Esophagus squamous epithelium (tissue), 5 donors: ENCODE measurements around the gene RAP1A. TPM values are rescaled to one million over a fixed set of nuclear protein-coding genes. Genes with fewer than 3 reads are reported as not detected.
A peak's percentile ranks its signal among the peaks of the same experiment; 100 is the strongest.

ENCODE experiments used
- DNase-seq: peaks from one replicate; lab custom pipeline; 2025; lab: John Stamatoyannopoulos, UW
- H3K27ac ChIP-seq, 4 donors: fragments of 200-600 bp; sonication (generic); one replicate each; pipeline ENCODE4 v1.5.1; 2016 to 2019; ENCODE audit warnings: mild to moderate bottlenecking in 1 of 4
- H3K27me3 ChIP-seq, 4 donors: fragments of 200-600 bp; sonication (generic); 1 replicate in 3 of 4; 2 replicates in 1 of 4; pipeline versions ENCODE4 v1.5.1 to v1.6.0; 2017 to 2021; ENCODE audit warnings: antibody characterized with exemption in 1 of 4
- H3K36me3 ChIP-seq, 3 donors: fragments of 200-600 bp; sonication (generic); one replicate each; pipeline ENCODE4 v1.5.1; 2016 to 2019
- H3K4me1 ChIP-seq, 3 donors: fragments of 200-600 bp; sonication (generic); one replicate each; pipeline ENCODE4 v1.5.1; 2017 to 2019
- H3K4me3 ChIP-seq, 4 donors: fragments of 200-600 bp; sonication (generic); 1 replicate in 3 of 4; 2 replicates in 1 of 4; pipeline ENCODE4 v1.5.1; 2016 to 2019; ENCODE audit warnings: mild to moderate bottlenecking in 2 of 4, moderate library complexity in 1 of 4
- H3K9me3 ChIP-seq, 3 donors: fragments of 200-600 bp; sonication (generic); one replicate each; pipeline ENCODE4 v1.5.1; 2016 to 2019
- CTCF ChIP-seq, 6 experiments: fragments of 450-650 bp in 4 of 6; fragments of 200-600 bp in 2 of 6; sonication (generic) in 2 of 6; IDR thresholded peaks; one replicate each; pipeline ENCODE4 v1.5.1; 2016 to 2019; ENCODE audit warnings: antibody characterized with exemption in 6 of 6, mild to moderate bottlenecking in 4 of 6, moderate library complexity in 4 of 6
- POLR2A ChIP-seq, 4 donors: fragments of 450-650 bp; IDR thresholded peaks; one replicate each; pipeline ENCODE4 v1.6.1; 2017; ENCODE audit warnings: antibody characterized with exemption in 4 of 4, mild to moderate bottlenecking in 4 of 4, moderate library complexity in 3 of 4
- WGBS, 2 donors: methylation state at CpG; one replicate each; pipeline ENCODE4 v1.1.5; 2018; 5-methylcytosine and 5-hydroxymethylcytosine counted together
- intact Hi-C: fragments of 100-400 bp; cut with DNase I; formaldehyde crosslinking; loops from one replicate; pipeline ENCODE4 v1.15.0; 2022
- total RNA-seq, 4 donors: library from RNA; depleted of rRNA; stranded (reverse); fragments of >200 nt; gene quantifications; one replicate each; pipeline ENCODE4 v1.1.0, GENCODE V29; 2016
- donor health status: DM: yes; HTN: yes; CAD: no.

Gene RAP1A
- total RNA-seq = 100 to 1,000 TPM in 1 of 4 donors, 10 to 100 TPM in 3; 24.3 to 111 (median 43.3) TPM

GRCh38 chr1:111619635-111620440 is at the start of gene RAP1A:
RAP1A (plus strand) TSS chr1:111619789; CDS start chr1:111691361, 71,572 bp downstream.
- peak within 1 kb of the TSS; percentile 94 to 99 (median 99) for H3K27ac ChIP-seq
- intact Hi-C loops = no loop called here
- H3K9me3 ChIP-seq = no peaks in the 10 kb centered on the region
- 0 to 1% methylated on average over 1 to 24 of the region's 79 CpGs for WGBS, 2 donors
- TF ChIP-seq CTCF (IDR thresholded peaks at IDR 0.05) (no peak), POLR2A (IDR thresholded peaks at IDR 0.05) (peak in 3 of 4 donors; percentile 29 to 84 (median 69))
- H3K4me3 ChIP-seq = peak within 1 kb of the TSS; percentile 83 to 98 (median 94)
- H3K36me3 ChIP-seq = no peaks in the 10 kb centered on the region
- peak; percentile 73 for DNase-seq
- H3K4me1 ChIP-seq = peaks cover 6 to 69% (median 25%) of the 10 kb centered on the region in 3 donors
- no peaks in the 10 kb centered on the region for H3K27me3 ChIP-seq

- no peak overlapping the region for H3K4me3 ChIP-seq
- H3K27ac ChIP-seq = no peak overlapping the region
- 67 to 77% methylated on average over 3 of the region's 3 CpGs for WGBS, 2 donors
- intact Hi-C loops = no loop called here
- H3K27me3 ChIP-seq = no peaks in the 10 kb centered on the region
- no peak for DNase-seq
- H3K36me3 ChIP-seq = no peaks in the 10 kb centered on the region
- no peaks in the 10 kb centered on the region for H3K9me3 ChIP-seq
- peaks cover 0 to 17% (median 10%) of the 10 kb centered on the region in 3 donors for H3K4me1 ChIP-seq
- TF ChIP-seq CTCF (IDR thresholded peaks at IDR 0.05) (no peak), POLR2A (IDR thresholded peaks at IDR 0.05) (no peak)
These were observed 49.7 kb upstream of the RAP1A start for GRCh38 chr1:111569913-111570312.

GRCh38 chr1:111570781-111571181 is 48.8 kb upstream of the RAP1A start:
- peaks cover 0 to 17% (median 10%) of the 10 kb centered on the region in 3 donors for H3K4me1 ChIP-seq
- WGBS, 2 donors = 55 to 83% methylated on average over 2 of the region's 2 CpGs
- no peak overlapping the region for H3K27ac ChIP-seq
- no peaks in the 10 kb centered on the region for H3K27me3 ChIP-seq
- no peaks in the 10 kb centered on the region for H3K36me3 ChIP-seq
- no peaks in the 10 kb centered on the region for H3K9me3 ChIP-seq
- DNase-seq = no peak
- TF ChIP-seq CTCF (IDR thresholded peaks at IDR 0.05) (peak in 3 of 6 experiments; percentile 5 to 31 (median 24)), POLR2A (IDR thresholded peaks at IDR 0.05) (no peak)
- intact Hi-C loops = no loop called here
- no peak overlapping the region for H3K4me3 ChIP-seq

GRCh38 chr1:111571239-111571638 is 48.4 kb upstream of the RAP1A start:
- Histone ChIP-seq H3K27me3 (no peaks in the 10 kb centered on the region), H3K36me3 (no peaks in the 10 kb centered on the region), H3K9me3 (no peaks in the 10 kb centered on the region), H3K4me1 (peaks cover 0 to 17% (median 10%) of the 10 kb centered on the region in 3 donors), H3K27ac (no peak overlapping the region), H3K4me3 (no peak overlapping the region)
- TF ChIP-seq CTCF (IDR thresholded peaks at IDR 0.05) (no peak), POLR2A (IDR thresholded peaks at IDR 0.05) (no peak)
- 71 to 91% methylated on average over 2 to 3 of the region's 3 CpGs for WGBS, 2 donors
- intact Hi-C loops = no loop called here
- DNase-seq = no peak

GRCh38 chr1:111571987-111572386 is 47.6 kb upstream of the RAP1A start:
- intact Hi-C loops = no loop called here
- no peaks in the 10 kb centered on the region for H3K36me3 ChIP-seq
- no peak overlapping the region for H3K27ac ChIP-seq
- H3K4me3 ChIP-seq = no peak overlapping the region
- no peaks in the 10 kb centered on the region for H3K27me3 ChIP-seq
- no peaks in the 10 kb centered on the region for H3K9me3 ChIP-seq
- peaks cover 0 to 17% (median 10%) of the 10 kb centered on the region in 3 donors for H3K4me1 ChIP-seq
- TF ChIP-seq POLR2A (IDR thresholded peaks at IDR 0.05) (no peak), CTCF (IDR thresholded peaks at IDR 0.05) (no peak)
- WGBS, 2 donors = 13 to 61% methylated on average over 2 of the region's 2 CpGs
- no peak for DNase-seq
